MM.1S (cell line): ENCODE data around the gene LEP.

ENCODE experiments used
- DNase-seq: peaks from one replicate; pipeline ENCODE4 v3.0.0-alpha.2; 2015
- H2AFZ ChIP-seq: fragments of 300-600 bp; sonication (generic); 2 replicates; pipeline ENCODE4 v1.6.0; 2016; ENCODE audit warnings: antibody characterized with exemption, low read length
- H3F3A ChIP-seq: fragments of 300-600 bp; sonication (generic); 2 replicates; pipeline ENCODE4 v1.6.1; 2016; ENCODE audit warnings: mild to moderate bottlenecking, antibody characterized with exemption, low read length, moderate library complexity, mixed read lengths; ENCODE audit not compliant: insufficient read depth
- H3K27ac ChIP-seq: fragments of 300-600 bp; sonication (generic); 2 replicates; pipeline ENCODE4 v1.5.1; 2016; ENCODE audit warnings: mild to moderate bottlenecking, low read length
- H3K27me3 ChIP-seq: fragments of 300-600 bp; sonication (generic); replicated peaks from 2 replicates; pipeline ENCODE4 v1.6.0; 2016; ENCODE audit warnings: low read length; ENCODE audit not compliant: insufficient read depth
- H3K36me3 ChIP-seq: fragments of 300-600 bp; sonication (generic); replicated peaks from 2 replicates; pipeline ENCODE4 v1.6.1; 2016; ENCODE audit warnings: mild to moderate bottlenecking, low read length, mixed read lengths; ENCODE audit not compliant: insufficient read depth
- H3K4me1 ChIP-seq: fragments of 300-600 bp; sonication (generic); 2 replicates; pipeline ENCODE4 v1.6.1; 2016; ENCODE audit warnings: low read length, mixed read lengths
- H3K4me2 ChIP-seq: fragments of 300-600 bp; sonication (generic); 2 replicates; pipeline ENCODE4 v1.6.0; 2016; ENCODE audit warnings: low read depth, low read length
- H3K4me3 ChIP-seq: fragments of 300-600 bp; sonication (generic); 2 replicates; pipeline ENCODE4 v1.5.1; 2016; ENCODE audit warnings: low read length, mixed read lengths
- H3K79me2 ChIP-seq: fragments of 300-600 bp; sonication (generic); 2 replicates; pipeline ENCODE4 v1.6.1; 2016; ENCODE audit warnings: mixed run types, low read length, mixed read lengths
- H3K9ac ChIP-seq: fragments of 300-600 bp; sonication (generic); 2 replicates; pipeline ENCODE4 v1.6.1; 2016; ENCODE audit warnings: low read length, mixed read lengths
- H3K9me2 ChIP-seq: fragments of 300-600 bp; sonication (generic); replicated peaks from 2 replicates; pipeline ENCODE4 v1.6.1; 2016; ENCODE audit warnings: mild to moderate bottlenecking, low read length, mixed read lengths; ENCODE audit not compliant: insufficient read depth
- H3K9me3 ChIP-seq: fragments of 300-600 bp; sonication (generic); replicated peaks from 2 replicates; pipeline ENCODE4 v1.6.1; 2016; ENCODE audit warnings: mild to moderate bottlenecking, low read length, mixed read lengths; ENCODE audit not compliant: insufficient read depth
- H4K20me1 ChIP-seq: fragments of 300-600 bp; sonication (generic); 2 replicates; pipeline ENCODE4 v1.6.1; 2016; ENCODE audit warnings: mild to moderate bottlenecking, low read length, moderate library complexity, mixed read lengths; ENCODE audit not compliant: insufficient read depth
- EZH2 ChIP-seq: fragments of 300-600 bp; sonication (generic); optimal IDR thresholded peaks from 2 replicates; pipeline ENCODE3; 2017; ENCODE audit warnings: low read depth, mild to moderate bottlenecking, antibody characterized with exemption, low read length, mixed read lengths
- EZH2phosphoT487 ChIP-seq: fragments of 300-600 bp; sonication (generic); IDR thresholded peaks from 2 replicates; pipeline ENCODE4 v1.6.1; 2018; ENCODE audit warnings: antibody characterized with exemption, low read length
- TF ChIP-seq, protein P1 (sequence below): fragments of 300-600 bp; sonication (generic); IDR thresholded peaks from 2 replicates; pipeline ENCODE4 v1.5.1; 2016; ENCODE audit warnings: antibody characterized with exemption, low read length, mixed read lengths

Gene LEP

DNA sequence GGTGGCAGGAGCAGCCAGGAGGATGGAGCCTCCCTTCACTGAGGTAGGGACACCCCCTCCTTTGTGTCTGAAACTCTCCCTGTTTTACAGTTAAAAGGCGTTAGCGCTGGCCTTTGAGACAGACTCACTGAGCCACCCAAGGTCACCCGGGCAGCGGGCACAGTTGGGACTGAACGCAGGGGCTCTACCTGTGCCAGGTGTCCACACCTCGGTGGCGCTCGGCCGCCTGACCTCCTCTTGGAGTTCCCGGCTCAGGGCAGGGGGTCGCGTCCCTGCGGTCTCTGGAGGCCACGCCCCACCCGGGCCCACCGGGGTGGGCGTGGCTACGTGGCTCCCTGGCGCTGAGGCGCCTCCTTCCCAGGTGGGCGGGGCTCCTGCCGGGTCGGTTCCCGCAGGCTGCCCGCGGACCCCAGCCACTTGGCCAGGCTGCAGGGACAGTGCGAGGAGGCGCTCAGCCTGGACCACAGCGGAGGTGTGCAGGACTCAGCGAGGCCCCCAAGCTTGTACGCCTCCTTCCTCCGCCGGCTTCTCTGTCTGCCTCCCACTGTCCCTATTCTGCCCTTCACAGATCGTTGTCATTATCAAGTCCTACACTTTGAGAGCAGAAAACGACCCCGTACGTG is 39.9 kb upstream of the LEP start:
- Histone ChIP-seq H3K36me3 (no peaks in the 10 kb centered on the region), H3F3A (no peaks in the 10 kb centered on the region), H3K9me2 (no peaks in the 10 kb centered on the region), H3K4me3 (no peak overlapping the region), H3K4me1 (no peaks in the 10 kb centered on the region), H2AFZ (no peak overlapping the region), H3K4me2 (no peak overlapping the region; the same call in 1 of the 2 replicates), H3K79me2 (no peaks in the 10 kb centered on the region), H3K27me3 (peaks cover 11% of the 10 kb centered on the region; the same call in 1 of the 2 replicates), H3K27ac (no peak overlapping the region), H4K20me1 (no peaks in the 10 kb centered on the region), H3K9me3 (no peaks in the 10 kb centered on the region), H3K9ac (no peak overlapping the region)
- DNase-seq: no peak
- TF ChIP-seq EZH2 (no peak), EZH2phosphoT487 (no peak)
- TF ChIP-seq, protein P1, sequence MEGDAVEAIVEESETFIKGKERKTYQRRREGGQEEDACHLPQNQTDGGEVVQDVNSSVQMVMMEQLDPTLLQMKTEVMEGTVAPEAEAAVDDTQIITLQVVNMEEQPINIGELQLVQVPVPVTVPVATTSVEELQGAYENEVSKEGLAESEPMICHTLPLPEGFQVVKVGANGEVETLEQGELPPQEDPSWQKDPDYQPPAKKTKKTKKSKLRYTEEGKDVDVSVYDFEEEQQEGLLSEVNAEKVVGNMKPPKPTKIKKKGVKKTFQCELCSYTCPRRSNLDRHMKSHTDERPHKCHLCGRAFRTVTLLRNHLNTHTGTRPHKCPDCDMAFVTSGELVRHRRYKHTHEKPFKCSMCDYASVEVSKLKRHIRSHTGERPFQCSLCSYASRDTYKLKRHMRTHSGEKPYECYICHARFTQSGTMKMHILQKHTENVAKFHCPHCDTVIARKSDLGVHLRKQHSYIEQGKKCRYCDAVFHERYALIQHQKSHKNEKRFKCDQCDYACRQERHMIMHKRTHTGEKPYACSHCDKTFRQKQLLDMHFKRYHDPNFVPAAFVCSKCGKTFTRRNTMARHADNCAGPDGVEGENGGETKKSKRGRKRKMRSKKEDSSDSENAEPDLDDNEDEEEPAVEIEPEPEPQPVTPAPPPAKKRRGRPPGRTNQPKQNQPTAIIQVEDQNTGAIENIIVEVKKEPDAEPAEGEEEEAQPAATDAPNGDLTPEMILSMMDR: no peak

DNA sequence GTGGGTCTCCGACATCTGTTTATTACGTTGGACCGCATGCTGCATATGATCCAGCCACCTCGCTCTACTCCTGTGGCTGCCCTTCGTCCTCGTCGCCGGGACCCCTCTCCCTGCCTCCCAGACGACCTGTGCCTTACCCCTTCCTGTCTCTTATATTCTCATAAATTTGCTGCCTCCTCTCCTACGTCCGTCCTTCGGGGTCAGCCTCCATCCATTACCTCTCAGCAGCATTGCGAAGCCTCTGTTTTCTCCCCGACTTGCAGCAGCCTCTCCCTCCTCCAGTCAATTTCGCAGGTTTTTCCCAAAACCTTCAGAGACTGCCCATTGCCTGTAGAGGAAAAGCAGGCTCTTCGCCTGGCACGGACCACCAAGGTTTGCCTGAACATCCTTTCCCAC is 39.4 kb upstream of the LEP start:
- H2AFZ ChIP-seq: no peak overlapping the region
- TF ChIP-seq EZH2 (no peak), EZH2phosphoT487 (no peak)
- TF ChIP-seq, protein P1: no peak
- H3K4me3 ChIP-seq: no peak overlapping the region
- DNase-seq: no peak
- no peak overlapping the region for H3K9ac ChIP-seq
- no peaks in the 10 kb centered on the region for H3K9me3 ChIP-seq
- no peaks in the 10 kb centered on the region for H3F3A ChIP-seq
- H3K36me3 ChIP-seq: no peaks in the 10 kb centered on the region
- H3K27me3 ChIP-seq: peaks cover 11% of the 10 kb centered on the region; the same call in 1 of the 2 replicates
- no peaks in the 10 kb centered on the region for H3K9me2 ChIP-seq
- H3K79me2 ChIP-seq: no peaks in the 10 kb centered on the region
- H3K4me2 ChIP-seq: no peak overlapping the region; the same call in 1 of the 2 replicates
- no peak overlapping the region for H3K27ac ChIP-seq
- no peaks in the 10 kb centered on the region for H3K4me1 ChIP-seq
- H4K20me1 ChIP-seq: no peaks in the 10 kb centered on the region

DNA sequence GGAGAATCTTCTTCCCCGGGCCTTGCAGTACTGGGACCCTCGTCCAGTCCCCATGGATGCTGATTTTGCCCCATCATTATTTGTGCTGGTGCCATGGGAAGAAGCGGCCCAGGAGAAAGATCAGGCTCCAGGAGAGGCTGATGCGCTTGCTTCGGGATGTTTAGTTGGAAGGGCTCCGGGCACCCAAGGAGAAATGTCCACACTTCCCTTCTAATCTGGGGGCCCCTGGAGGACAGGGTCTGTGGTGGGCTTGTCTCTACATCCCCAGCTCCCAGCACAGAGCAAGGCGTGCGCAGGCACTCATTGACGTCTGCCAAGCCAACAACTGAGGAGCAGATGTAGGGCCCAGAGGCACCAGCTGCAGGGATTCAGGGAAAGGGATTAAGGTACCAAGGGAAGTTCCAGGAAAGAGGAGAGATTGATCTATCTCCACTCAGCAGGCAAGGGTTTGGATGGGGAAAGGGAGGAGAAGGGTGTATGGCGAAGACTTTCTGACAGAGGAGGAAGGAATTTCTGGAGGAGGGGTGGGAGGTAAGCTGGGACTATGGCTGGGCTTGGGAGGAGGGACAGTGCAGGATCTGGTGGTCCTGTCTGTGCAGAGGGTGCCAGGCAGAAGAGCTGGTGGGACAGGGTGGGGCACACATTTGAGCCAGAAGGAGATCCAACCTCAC is 38.7 kb upstream of the LEP start:
- no peak overlapping the region for H2AFZ ChIP-seq
- H3K9ac ChIP-seq: no peak overlapping the region
- TF ChIP-seq, protein P1: no peak
- TF ChIP-seq EZH2 (no peak), EZH2phosphoT487 (no peak)
- no peaks in the 10 kb centered on the region for H3K79me2 ChIP-seq
- DNase-seq: no peak
- H3K36me3 ChIP-seq: no peaks in the 10 kb centered on the region
- no peak overlapping the region for H3K27ac ChIP-seq
- H3K4me1 ChIP-seq: no peaks in the 10 kb centered on the region
- no peaks in the 10 kb centered on the region for H3K9me3 ChIP-seq
- H3K9me2 ChIP-seq: no peaks in the 10 kb centered on the region
- H3K4me2 ChIP-seq: no peak overlapping the region
- H3K4me3 ChIP-seq: no peak overlapping the region
- no peaks in the 10 kb centered on the region for H3F3A ChIP-seq
- no peaks in the 10 kb centered on the region for H4K20me1 ChIP-seq
- H3K27me3 ChIP-seq: peaks cover 11% of the 10 kb centered on the region; the same call in 1 of the 2 replicates
